Vagina (tissue), 2 donors: Measurements from ENCODE around the gene PPOX.

Experiments
- CTCF ChIP-seq, 3 experiments: fragments of 450-650 bp in 2 of 3; fragments of 200-600 bp in 1 of 3; sonication (generic) in 1 of 3; IDR thresholded peaks; one replicate each; pipeline ENCODE4 v1.5.1; 2017 to 2019; ENCODE audit warnings: antibody characterized with exemption in 3 of 3, mild to moderate bottlenecking in 2 of 3, moderate library complexity in 2 of 3
- POLR2A ChIP-seq, 2 donors: fragments of 450-650 bp; IDR thresholded peaks; one replicate each; pipeline ENCODE4 v1.6.1; 2017; ENCODE audit warnings: antibody characterized with exemption in 2 of 2, mild to moderate bottlenecking in 2 of 2, moderate library complexity in 2 of 2
- POLR2AphosphoS5 ChIP-seq, 2 donors: sonication (generic); formaldehyde crosslinking; IDR thresholded peaks; one replicate each; pipeline ENCODE4 v1.9.0; 2017; ENCODE audit warnings: antibody characterized with exemption in 2 of 2, mild to moderate bottlenecking in 2 of 2, low read depth in 1 of 2; ENCODE audit not compliant: insufficient read depth in 1 of 2

GRCh38 chr1:161165742-161166668 lies at the start of gene PPOX:
- TF ChIP-seq CTCF (IDR thresholded peaks at IDR 0.05) (peak in 2 of 3 experiments; percentile 19 to 32), POLR2A (IDR thresholded peaks at IDR 0.05) (peak in 1 of 2 donors; percentile 59), POLR2AphosphoS5 (IDR thresholded peaks at IDR 0.05; ENCODE audit: insufficient read depth in 1 of 2, low read depth in 1 of 2) (peak; percentile 96)
